AML-193 (cell line): ENCODE measurements around the gene VTCN1.

ENCODE experiments used
- DNase-seq, 2 experiments: peaks; one replicate each; lab custom pipeline; 2025; lab: John Stamatoyannopoulos, UW

The VTCN1 gene

DNA sequence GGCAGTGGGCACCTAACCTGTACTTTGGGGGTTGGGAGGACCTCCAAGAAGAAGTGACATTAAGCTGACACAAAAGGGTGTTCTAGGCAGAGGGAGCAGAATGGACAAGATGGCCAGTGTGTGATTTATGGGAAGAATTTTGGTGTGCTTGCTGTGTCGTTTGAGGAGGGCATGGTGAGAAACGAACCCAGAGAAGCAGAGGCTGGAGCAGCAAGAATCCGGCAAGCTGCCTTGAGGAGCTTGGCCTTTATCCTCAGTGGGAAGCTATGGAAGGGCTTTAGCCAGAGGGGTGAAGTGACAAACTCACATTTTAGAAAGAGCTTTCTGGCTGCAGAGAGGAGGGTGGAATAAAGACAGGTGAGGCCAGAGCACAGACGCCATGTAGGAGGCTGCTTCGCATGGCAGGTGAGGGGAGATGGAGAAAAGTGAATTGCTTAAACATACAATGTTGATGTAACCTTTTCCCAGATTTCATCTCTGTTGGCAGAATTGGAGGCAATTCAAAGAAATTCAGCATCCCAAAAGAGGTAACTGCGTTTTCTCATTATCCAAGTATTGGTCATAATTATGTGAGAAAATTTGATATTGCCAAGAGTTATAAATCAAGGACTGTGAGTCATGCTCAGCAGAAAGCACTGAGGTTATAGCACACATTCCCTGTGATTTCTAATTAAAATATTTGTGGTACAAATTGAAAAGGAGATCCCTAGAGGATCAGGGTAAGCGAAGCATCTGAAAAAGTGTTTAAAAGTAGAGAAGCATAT is 115.7 kb downstream of the VTCN1 start:
- DNase-seq, result no peak

DNA sequence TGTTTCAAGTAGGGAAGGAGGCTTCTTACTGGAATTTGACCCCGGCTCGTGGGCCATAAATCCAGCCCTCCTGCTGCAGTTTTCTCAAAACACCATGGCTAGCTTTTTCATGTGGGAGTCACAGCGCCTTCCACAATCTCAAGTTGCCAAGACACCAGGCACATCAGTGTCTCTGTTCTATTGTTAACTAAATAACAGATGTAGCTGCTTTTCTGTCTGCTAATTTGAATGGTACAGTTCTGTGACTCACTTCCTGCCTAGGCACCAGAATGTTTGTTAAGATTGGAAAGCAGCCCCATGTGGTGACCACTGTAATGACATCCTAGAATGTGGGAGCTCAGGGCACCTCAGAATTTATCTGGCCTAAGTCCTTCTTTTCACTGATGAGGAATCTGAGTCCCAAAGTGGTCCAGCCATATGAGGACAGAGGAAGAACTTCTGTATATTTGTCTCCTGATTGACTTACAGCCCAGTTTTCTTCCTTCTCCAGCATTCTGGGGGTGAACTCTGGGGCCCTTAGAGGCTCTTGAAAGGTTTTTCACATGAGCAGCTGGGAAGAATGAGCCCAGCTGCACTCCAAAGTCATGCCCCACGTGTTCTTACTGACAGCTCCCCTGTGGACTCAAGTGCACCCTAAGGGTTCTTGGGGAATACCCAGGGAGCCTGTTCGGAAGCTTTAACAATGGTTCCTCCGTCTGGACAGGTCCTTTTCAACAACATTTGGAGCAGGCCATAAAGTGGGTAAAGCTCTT is 116.7 kb downstream of the VTCN1 start:
- DNase-seq, result peak; percentile 14 to 37
